HG03103 (cell line): ENCODE measurements around the gene MIOX.
"Not testable (repeated sequence)": the region's sequence is repeated elsewhere in the genome, so short reads cannot be mapped to it uniquely, and the experiment has no call there.

Source experiments
- ATAC-seq: cut with Tn5 transposase; IDR thresholded peaks from one replicate; pipeline ENCODE4 v1.9.1; 2021; ENCODE audit warnings: low read depth; ENCODE audit not compliant: unreplicated experiment

The MIOX gene

GRCh38 chr22:50527921-50528681 lies 41.4 kb downstream of the MIOX start:
- ATAC-seq: no peak

- no peak for ATAC-seq
Measured at GRCh38 chr22:50528682-50529415, 42.2 kb downstream of the MIOX start.

- no peak for ATAC-seq
Measured at GRCh38 chr22:50529416-50529896, 42.8 kb downstream of the MIOX start.

GRCh38 chr22:50529897-50530579 lies 43.4 kb downstream of the MIOX start, which contains the start of gene TYMP:
TSS of gene TYMP (minus strand) at chr22:50530012. CDS start at chr22:50529709, 303 bp downstream.
- no peak for ATAC-seq

- no peak for ATAC-seq
Measured at GRCh38 chr22:50530580-50530876, 43.9 kb downstream of the MIOX start.

- no peak for ATAC-seq
Measured at GRCh38 chr22:50530877-50531545, 44.4 kb downstream of the MIOX start.

- no peak for ATAC-seq
Measured at GRCh38 chr22:50531546-50531961, 44.9 kb downstream of the MIOX start.

- no peak for ATAC-seq
Measured at GRCh38 chr22:50531962-50532674, 45.5 kb downstream of the MIOX start.

- ATAC-seq: no peak
Measured at GRCh38 chr22:50532824-50533796, 46.5 kb downstream of the MIOX start.

- not testable (repeated sequence) for ATAC-seq
Measured at GRCh38 chr22:50533856-50534711, 47.4 kb downstream of the MIOX start.

- no peak for ATAC-seq
Measured at GRCh38 chr22:50535113-50535512, 48.5 kb downstream of the MIOX start.

- no peak for ATAC-seq
Measured at GRCh38 chr22:50536226-50536625, 49.6 kb downstream of the MIOX start.

- ATAC-seq: no peak
Measured at GRCh38 chr22:50537765-50538164, 51.1 kb downstream of the MIOX start.
